HepG2 (cell line): ENCODE data around the gene PRRT2. TPM values are rescaled to one million over a fixed set of nuclear protein-coding genes. Genes with fewer than 3 reads are reported as not detected.

ENCODE experiments used
- BORCS8-MEF2B ChIP-seq: sonication (generic); formaldehyde crosslinking; IDR thresholded peaks from 2 replicates; pipeline ENCODE4 v1.8.0; 2022; ENCODE audit warnings: mild to moderate bottlenecking, missing genetic modification reagents
- CBX5 ChIP-seq: sonication (generic); formaldehyde crosslinking; IDR thresholded peaks from 2 replicates; pipeline ENCODE4 v1.4.0; 2020; ENCODE audit warnings: missing genetic modification reagents, borderline replicate concordance
- FUBP1 ChIP-seq: sonication (generic); formaldehyde crosslinking; IDR thresholded peaks from 2 replicates; pipeline ENCODE4 v1.5.1; 2020; ENCODE audit warnings: missing genetic modification reagents, mild to moderate bottlenecking, borderline replicate concordance
- HMGXB3 ChIP-seq: sonication (generic); formaldehyde crosslinking; IDR thresholded peaks from 2 replicates; pipeline ENCODE4 v1.4.0; 2020; ENCODE audit warnings: missing genetic modification reagents, borderline replicate concordance
- LRRFIP1 ChIP-seq: sonication (generic); formaldehyde crosslinking; conservative IDR thresholded peaks from 2 replicates; pipeline ENCODE4 v1.4.0; 2020; ENCODE audit warnings: missing genetic modification reagents
- MAFG ChIP-seq: sonication (generic); formaldehyde crosslinking; IDR thresholded peaks from 2 replicates; pipeline ENCODE4 v1.5.1; 2020; ENCODE audit warnings: mild to moderate bottlenecking, missing genetic modification reagents
- MEIS2 ChIP-seq: sonication (generic); formaldehyde crosslinking; IDR thresholded peaks from 2 replicates; pipeline ENCODE4 v1.9.0; 2021; ENCODE audit warnings: mild to moderate bottlenecking, missing genetic modification reagents
- NCOA5 ChIP-seq: sonication (generic); formaldehyde crosslinking; IDR thresholded peaks from 2 replicates; pipeline ENCODE4 v1.4.0; 2020; ENCODE audit warnings: missing genetic modification reagents
- NFYB ChIP-seq: sonication (generic); formaldehyde crosslinking; IDR thresholded peaks from 2 replicates; pipeline ENCODE4 v1.4.0; 2020; ENCODE audit warnings: missing genetic modification reagents
- PBX3 ChIP-seq: sonication (generic); formaldehyde crosslinking; IDR thresholded peaks from 2 replicates; pipeline ENCODE4 v1.8.1; 2023; ENCODE audit warnings: missing genetic modification reagents, inconsistent platforms, borderline replicate concordance
- TFE3 ChIP-seq: IDR thresholded peaks from 2 replicates; pipeline ENCODE4 v1.6.1; 2016
- ZFP41 ChIP-seq: sonication (generic); formaldehyde crosslinking; IDR thresholded peaks from 2 replicates; pipeline ENCODE4 v1.4.0; 2020; ENCODE audit warnings: mild to moderate bottlenecking, missing genetic modification reagents, borderline replicate concordance
- ZFY ChIP-seq: sonication (generic); formaldehyde crosslinking; IDR thresholded peaks from 2 replicates; pipeline ENCODE4 v1.4.0; 2020; ENCODE audit warnings: missing genetic modification reagents
- ZNF136 ChIP-seq: sonication (generic); formaldehyde crosslinking; IDR thresholded peaks from 2 replicates; pipeline ENCODE4 v1.8.1; 2022; ENCODE audit warnings: low read depth, mild to moderate bottlenecking, moderate library complexity, missing genetic modification reagents
- ZNF33B ChIP-seq: sonication (generic); formaldehyde crosslinking; IDR thresholded peaks from 2 replicates; pipeline ENCODE4 v1.5.1; 2020; ENCODE audit warnings: mild to moderate bottlenecking, missing genetic modification reagents
- ZNF607 ChIP-seq: sonication (generic); formaldehyde crosslinking; IDR thresholded peaks from 2 replicates; pipeline ENCODE4 v1.5.1; 2020; ENCODE audit warnings: missing genetic modification reagents, mild to moderate bottlenecking, borderline replicate concordance
- polyA plus RNA-seq, 8 experiments: library from polyadenylated mRNA; depleted of rRNA in 3 of 8; stranded (reverse) in 7 of 8; unstranded in 1 of 8; fragments of >200 nt; fragmentation: Illumina TruSeq in 4 of 8; extraction: Trizol in 4 of 8; gene quantifications; 2 replicates each; pipeline versions ENCODE4 v1.2.1 to v1.2.3, GENCODE V29; 2011 to 2016; ENCODE audit warnings: low read depth in 4 of 8, missing spikeins in 1 of 8, mixed read lengths in 1 of 8; ENCODE audit not compliant: insufficient read depth in 1 of 8
- total RNA-seq, 5 experiments: library from RNA; depleted of rRNA; stranded (reverse); fragments of >200 nt; fragmentation: Illumina TruSeq; extraction: Trizol; gene quantifications; 2 replicates each; pipeline ENCODE4 v1.2.3, GENCODE V29; 2016; ENCODE audit warnings: low read depth in 1 of 5

PRRT2 gene
- total and polyA plus RNA-seq, 2 of the 13 experiments (the other 11 are each of a cell fraction or from before 2014, with no cell fraction given) = 0.51 to 1.1 TPM

GRCh38 chr16:29807426-29808218, 4.4 kb upstream of the PRRT2 start (continued):
- TF ChIP-seq ZNF33B (CRISPR knock-in tag) = peak; percentile 99; the same call in 1 of the 2 replicates
- peak; percentile 92; the same call in 1 of the 2 replicates for TF ChIP-seq PBX3 (CRISPR knock-in tag)
- TF ChIP-seq MEIS2 (CRISPR knock-in tag) = peak; percentile 81
- TF ChIP-seq LRRFIP1 (CRISPR knock-in tag) = no peak
- TF ChIP-seq ZNF607 (CRISPR knock-in tag) = peak; percentile 98
- 0 out of 2 replicates have a peak, but pooled peaks have one; percentile 31 for TF ChIP-seq HMGXB3 (CRISPR knock-in tag)
- peak; percentile 94 for TF ChIP-seq ZFY (CRISPR knock-in tag)
- TF ChIP-seq ZNF136 = peak; percentile 98
- TF ChIP-seq NFYB = no peak
- TF ChIP-seq CBX5 (CRISPR knock-in tag) = peak; percentile 69
- peak; percentile 100 for TF ChIP-seq BORCS8-MEF2B (CRISPR knock-in tag)
- TF ChIP-seq NCOA5 (CRISPR knock-in tag) = 0 out of 2 replicates have a peak, but pooled peaks have one; percentile 33
- peak; percentile 94 for TF ChIP-seq TFE3 (CRISPR knock-in tag)
- no peak for TF ChIP-seq MAFG (CRISPR knock-in tag)
- peak; percentile 99 for TF ChIP-seq ZFP41
- TF ChIP-seq FUBP1 (CRISPR knock-in tag) = 0 out of 2 replicates have a peak, but pooled peaks have one; percentile 23
